Karpas-422 (cell line): ENCODE results near the gene RNF145. TPM values are rescaled to one million over a fixed set of nuclear protein-coding genes. Genes with fewer than 3 reads are reported as not detected.

ENCODE experiments used
- DNase-seq: peaks from one replicate; pipeline ENCODE4 v3.0.0-alpha.2; 2015
- H2AFZ ChIP-seq: fragments of 200-600 bp; sonication (generic); 2 replicates; pipeline ENCODE4 v1.6.1; 2014; ENCODE audit warnings: antibody characterized with exemption, low read length, mixed read lengths
- H3K27ac ChIP-seq: fragments of 200-600 bp; sonication (generic); 2 replicates; pipeline ENCODE4 v1.5.1; 2014; ENCODE audit warnings: mild to moderate bottlenecking, low read length, moderate library complexity
- H3K27me3 ChIP-seq: fragments of 200-600 bp; sonication (generic); 2 replicates; pipeline ENCODE4 v1.6.1; 2014; ENCODE audit warnings: low read length, mixed read lengths
- H3K36me3 ChIP-seq: fragments of 200-600 bp; sonication (generic); 2 replicates; pipeline ENCODE4 v1.6.1; 2014; ENCODE audit warnings: low read length, mixed read lengths; ENCODE audit not compliant: insufficient read depth
- H3K4me1 ChIP-seq: fragments of 200-600 bp; sonication (generic); 2 replicates; pipeline ENCODE4 v1.6.1; 2014; ENCODE audit warnings: mild to moderate bottlenecking, low read length, mixed read lengths
- H3K4me2 ChIP-seq: fragments of 200-600 bp; sonication (generic); 2 replicates; pipeline ENCODE4 v1.6.1; 2014; ENCODE audit warnings: low read length, low read depth, mild to moderate bottlenecking; ENCODE audit not compliant: poor library complexity, severe bottlenecking
- H3K4me3 ChIP-seq: fragments of 200-600 bp; sonication (generic); 2 replicates; pipeline ENCODE4 v1.5.1; 2014; ENCODE audit warnings: mild to moderate bottlenecking, antibody characterized with exemption, low read length, mixed read lengths
- H3K79me2 ChIP-seq: fragments of 200-600 bp; sonication (generic); 2 replicates; pipeline ENCODE4 v1.6.1; 2014; ENCODE audit warnings: mild to moderate bottlenecking, low read length, mixed read lengths
- H3K9ac ChIP-seq: fragments of 200-600 bp; sonication (generic); 2 replicates; pipeline ENCODE4 v1.6.0; 2014; ENCODE audit warnings: low read length
- H3K9me2 ChIP-seq: fragments of 200-600 bp; sonication (generic), shearing (Covaris generic); replicated peaks from 2 replicates; pipeline ENCODE4 v1.6.0; 2014; ENCODE audit warnings: mild to moderate bottlenecking, low read length, moderate library complexity; ENCODE audit not compliant: insufficient read depth
- H3K9me3 ChIP-seq: fragments of 300-700, 200-600 bp; sonication (generic); 2 replicates; pipeline ENCODE4 v1.6.1; 2014; ENCODE audit warnings: low read length, mixed read lengths
- H4K20me1 ChIP-seq: fragments of 200-600 bp; sonication (generic); 2 replicates; pipeline ENCODE4 v1.6.1; 2014; ENCODE audit warnings: mild to moderate bottlenecking, antibody characterized with exemption, low read length, low read depth; ENCODE audit not compliant: insufficient read depth
- total RNA-seq: library from RNA; depleted of rRNA; stranded (reverse); fragments of >200 nt; shearing (Covaris generic); gene quantifications from 2 replicates; pipeline ENCODE4 v1.2.3, GENCODE V29; 2014; ENCODE audit warnings: low replicate concordance

Gene RNF145
- total RNA-seq, 1 experiment from 2014 or later: 113 TPM

GRCh38 chr5:159207686-159208513 is 1.5 kb downstream of the RNF145 start:
- Histone ChIP-seq H3K4me2 (peak overlapping the region; percentile 97), H3K4me3 (peak overlapping the region; percentile 84), H3K27ac (peak overlapping the region; percentile 91), H3K9me2 (no peaks in the 10 kb centered on the region), H3K79me2 (peaks cover 67% of the 10 kb centered on the region), H3K27me3 (no peaks in the 10 kb centered on the region), H3K9me3 (no peaks in the 10 kb centered on the region), H3K9ac (peak overlapping the region; percentile 83), H3K36me3 (peaks cover 15% of the 10 kb centered on the region), H4K20me1 (no peaks in the 10 kb centered on the region), H2AFZ (no peak overlapping the region), H3K4me1 (peaks cover 51% of the 10 kb centered on the region)
- peak; percentile 92 for DNase-seq

DNA sequence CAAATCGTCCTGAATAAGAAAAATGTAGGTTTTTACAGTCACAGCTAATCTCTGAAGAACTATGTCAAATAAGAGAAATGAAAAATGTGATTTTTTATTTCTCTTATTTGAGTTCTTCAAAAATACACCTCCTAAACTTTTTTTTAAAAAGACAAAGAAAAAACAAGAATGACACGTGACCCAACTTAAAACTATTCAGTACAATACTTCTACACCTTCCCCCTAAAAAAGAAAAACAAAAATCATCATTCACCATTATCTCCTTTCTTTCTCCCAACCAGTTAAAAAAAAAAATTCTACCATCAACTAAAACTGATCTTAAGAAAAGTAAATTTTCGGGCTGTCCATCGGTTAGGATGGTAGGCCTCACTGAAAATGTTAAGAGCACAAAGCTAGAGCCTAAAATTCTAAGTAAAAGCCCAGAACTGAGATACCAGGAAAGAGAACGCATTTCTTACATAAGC is 2.1 kb downstream of the RNF145 start:
- H3K9me3 ChIP-seq: no peaks in the 10 kb centered on the region
- H3K9ac ChIP-seq: peak overlapping the region; percentile 83
- H4K20me1 ChIP-seq: no peaks in the 10 kb centered on the region
- no peaks in the 10 kb centered on the region for H3K9me2 ChIP-seq
- H2AFZ ChIP-seq: no peak overlapping the region
- DNase-seq: no peak
- peaks cover 51% of the 10 kb centered on the region for H3K4me1 ChIP-seq
- H3K27me3 ChIP-seq: no peaks in the 10 kb centered on the region
- H3K4me2 ChIP-seq: peak overlapping the region; percentile 97
- peaks cover 73% of the 10 kb centered on the region for H3K79me2 ChIP-seq
- H3K4me3 ChIP-seq: peak overlapping the region; percentile 84
- H3K36me3 ChIP-seq: peaks cover 21% of the 10 kb centered on the region
- peak overlapping the region; percentile 91 for H3K27ac ChIP-seq

GRCh38 chr5:159206818-159207217 is 2.5 kb downstream of the RNF145 start:
- Histone ChIP-seq H3K9me3 (no peaks in the 10 kb centered on the region), H3K4me2 (peak overlapping the region; percentile 97), H3K36me3 (peaks cover 26% of the 10 kb centered on the region), H4K20me1 (no peaks in the 10 kb centered on the region), H2AFZ (no peak overlapping the region), H3K9ac (peak overlapping the region; percentile 83), H3K4me1 (peaks cover 51% of the 10 kb centered on the region), H3K27me3 (no peaks in the 10 kb centered on the region), H3K27ac (peak overlapping the region; percentile 91), H3K79me2 (peaks cover 78% of the 10 kb centered on the region), H3K4me3 (peak overlapping the region; percentile 84), H3K9me2 (no peaks in the 10 kb centered on the region)
- DNase-seq: peak; percentile 54

DNA sequence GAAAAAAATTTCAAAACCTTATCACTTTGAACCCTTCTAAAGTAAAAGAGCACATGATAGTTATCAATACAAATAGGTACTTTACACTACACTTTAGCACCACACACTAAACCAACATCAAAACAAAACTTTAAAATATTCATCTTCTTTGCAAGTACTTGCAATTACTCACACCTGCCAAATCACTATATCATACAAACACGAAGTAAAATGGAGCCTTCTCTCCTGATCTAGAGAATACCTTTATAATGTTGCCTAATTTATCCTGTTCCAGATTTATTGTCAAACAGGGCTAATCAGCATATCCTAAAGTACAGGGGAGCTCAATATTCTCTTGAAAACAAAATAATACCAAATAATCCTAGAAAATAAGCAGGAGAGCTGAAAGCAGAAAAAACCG is 3.0 kb downstream of the RNF145 start:
- no peaks in the 10 kb centered on the region for H4K20me1 ChIP-seq
- peaks cover 52% of the 10 kb centered on the region for H3K4me1 ChIP-seq
- peak overlapping the region; percentile 84 for H3K4me3 ChIP-seq

DNA sequence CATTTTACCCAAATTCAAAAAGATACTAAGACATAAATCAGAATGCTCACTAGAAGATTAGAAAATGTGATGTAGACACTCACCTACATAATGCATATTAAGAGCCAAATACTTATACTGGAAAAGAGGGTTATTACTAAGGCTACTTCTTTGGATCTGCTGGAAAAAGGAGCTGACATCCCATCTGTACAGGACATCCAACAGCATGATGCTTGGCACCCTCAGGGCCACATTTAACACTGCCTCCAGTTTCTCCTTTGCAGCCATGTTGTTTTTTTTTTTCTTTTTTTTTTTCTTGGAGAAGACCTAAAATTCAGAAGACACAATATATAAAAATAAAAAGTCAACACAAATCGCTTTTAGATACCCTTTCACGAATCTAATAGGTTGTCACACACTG is 6.0 kb downstream of the RNF145 start:
- Histone ChIP-seq H3K79me2 (peaks cover 100% of the 10 kb centered on the region), H3K36me3 (peaks cover 50% of the 10 kb centered on the region), H3K27ac (peak overlapping the region; percentile 10; the same call in 1 of the 2 replicates), H3K4me1 (peaks cover 72% of the 10 kb centered on the region), H3K27me3 (no peaks in the 10 kb centered on the region), H3K4me2 (no peak overlapping the region), H4K20me1 (no peaks in the 10 kb centered on the region), H3K4me3 (no peak overlapping the region), H3K9ac (no peak overlapping the region), H2AFZ (no peak overlapping the region), H3K9me2 (no peaks in the 10 kb centered on the region), H3K9me3 (no peaks in the 10 kb centered on the region)
- DNase-seq: no peak

More for the DNA sequence above, 3.0 kb downstream of the RNF145 start:
- Histone ChIP-seq H3K9me2 (no peaks in the 10 kb centered on the region), H3K27me3 (no peaks in the 10 kb centered on the region), H3K36me3 (peaks cover 28% of the 10 kb centered on the region), H3K27ac (peak overlapping the region; percentile 91), H3K4me2 (peak overlapping the region; percentile 97), H3K9ac (peak overlapping the region; percentile 83), H3K79me2 (peaks cover 82% of the 10 kb centered on the region), H3K9me3 (no peaks in the 10 kb centered on the region), H2AFZ (no peak overlapping the region)
- DNase-seq: peak; percentile 60

DNA sequence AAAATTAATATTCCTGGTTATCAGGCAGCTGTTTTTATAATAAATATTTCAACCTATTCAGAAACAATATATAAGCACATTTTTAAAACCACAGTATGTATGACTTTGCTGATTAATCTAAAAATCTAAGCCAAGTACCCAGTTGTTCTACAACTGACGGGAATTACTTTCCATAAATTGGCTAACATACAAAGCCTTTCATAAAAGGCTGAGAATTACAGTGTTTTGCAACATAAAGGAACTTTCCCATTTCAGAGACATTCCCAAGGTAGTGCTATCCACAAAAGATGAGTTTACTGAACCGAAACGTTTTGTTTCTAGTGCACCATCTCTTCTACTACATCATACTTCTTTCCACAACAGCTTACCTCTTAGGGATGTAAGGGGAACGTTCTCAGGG is 7.2 kb downstream of the RNF145 start:
- peaks cover 58% of the 10 kb centered on the region for H3K36me3 ChIP-seq
- no peak overlapping the region for H3K27ac ChIP-seq
- H3K9me2 ChIP-seq: no peaks in the 10 kb centered on the region
- H3K4me1 ChIP-seq: peaks cover 79% of the 10 kb centered on the region
- H3K27me3 ChIP-seq: no peaks in the 10 kb centered on the region
- H2AFZ ChIP-seq: no peak overlapping the region
- no peak overlapping the region for H3K4me2 ChIP-seq
- H3K9ac ChIP-seq: no peak overlapping the region
- DNase-seq: no peak
- H4K20me1 ChIP-seq: no peaks in the 10 kb centered on the region
- no peak overlapping the region for H3K4me3 ChIP-seq
- H3K79me2 ChIP-seq: peaks cover 100% of the 10 kb centered on the region
- no peaks in the 10 kb centered on the region for H3K9me3 ChIP-seq

DNA sequence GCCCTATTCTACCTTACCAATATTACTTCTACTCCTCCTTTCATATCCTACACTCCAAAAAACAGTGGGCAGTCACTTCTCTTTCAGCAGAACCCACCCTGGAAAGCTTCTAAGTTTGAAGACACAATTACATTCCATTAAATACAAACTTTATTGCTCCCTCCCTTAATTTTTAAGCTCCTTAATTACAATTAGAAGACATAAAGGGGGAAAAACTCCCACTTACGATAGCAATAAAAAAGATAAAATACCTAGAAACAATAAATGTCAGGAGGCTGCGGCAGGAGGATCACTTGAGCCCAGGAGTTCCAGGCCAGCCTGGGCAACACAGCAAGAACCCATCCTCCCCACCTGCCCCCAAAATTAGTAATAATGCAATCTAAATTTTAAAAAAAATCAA is 9.6 kb downstream of the RNF145 start:
- no peak for DNase-seq
- Histone ChIP-seq H3K4me2 (peak overlapping the region; percentile 18), H3K9me2 (no peaks in the 10 kb centered on the region), H3K27ac (peak overlapping the region; percentile 71), H3K4me3 (no peak overlapping the region), H3K79me2 (peaks cover 100% of the 10 kb centered on the region), H2AFZ (no peak overlapping the region), H4K20me1 (no peaks in the 10 kb centered on the region), H3K9ac (no peak overlapping the region), H3K36me3 (peaks cover 79% of the 10 kb centered on the region), H3K4me1 (peaks cover 56% of the 10 kb centered on the region), H3K27me3 (no peaks in the 10 kb centered on the region), H3K9me3 (no peaks in the 10 kb centered on the region)

- H3K4me1 ChIP-seq: peaks cover 51% of the 10 kb centered on the region
- no peak for DNase-seq
- H3K79me2 ChIP-seq: peaks cover 100% of the 10 kb centered on the region
- no peaks in the 10 kb centered on the region for H3K9me3 ChIP-seq
- no peak overlapping the region for H3K4me3 ChIP-seq
- H3K27me3 ChIP-seq: no peaks in the 10 kb centered on the region
- H4K20me1 ChIP-seq: no peaks in the 10 kb centered on the region
- H3K9ac ChIP-seq: no peak overlapping the region
- H3K36me3 ChIP-seq: peaks cover 83% of the 10 kb centered on the region
- H3K27ac ChIP-seq: peak overlapping the region; percentile 71
- no peaks in the 10 kb centered on the region for H3K9me2 ChIP-seq
- no peak overlapping the region for H2AFZ ChIP-seq
- H3K4me2 ChIP-seq: peak overlapping the region; percentile 18
Observed at GRCh38 chr5:159199225-159199624, 10.1 kb downstream of the RNF145 start.
